HG03060 (cell line): ENCODE results near the gene CYSLTR1.
"Not testable (repeated sequence)": the region's sequence is repeated elsewhere in the genome, so short reads cannot be mapped to it uniquely, and the experiment has no call there.

Source experiments
- ATAC-seq: cut with Tn5 transposase; IDR thresholded peaks from one replicate; pipeline ENCODE4 v1.9.1; 2021; ENCODE audit warnings: low read depth, moderate number of reproducible peaks; ENCODE audit not compliant: unreplicated experiment

CYSLTR1 gene

GRCh38 chrX:78327370-78328086 lies at the start of gene CYSLTR1:
Gene CYSLTR1 (minus strand): TSS chrX:78327611. CDS start chrX:78273746, 53,865 bp downstream.
- ATAC-seq = peak; percentile 31

DNA sequence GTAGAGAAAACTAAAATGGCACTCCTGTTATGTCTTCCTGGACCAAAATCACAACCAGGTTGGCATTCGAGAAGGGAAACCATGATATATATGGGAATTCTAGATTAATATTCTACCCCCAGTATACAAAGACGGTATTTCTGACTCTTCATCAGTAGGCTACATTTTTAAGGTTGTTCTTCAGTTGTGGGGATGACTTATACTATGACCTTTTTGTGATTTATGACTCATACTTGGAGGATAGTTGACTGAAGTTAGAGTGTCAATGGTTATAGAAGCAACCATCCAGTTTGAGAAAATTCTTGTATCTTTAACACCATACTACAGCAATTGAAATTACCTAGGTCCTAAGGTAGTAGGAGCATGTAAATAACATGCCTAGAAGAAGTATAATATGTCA lies 49.8 kb upstream of the CYSLTR1 start:
- ATAC-seq = no peak

GRCh38 chrX:78375894-78376293 lies 48.5 kb upstream of the CYSLTR1 start:
- no peak for ATAC-seq

GRCh38 chrX:78366576-78366975 lies 39.2 kb upstream of the CYSLTR1 start:
- no peak for ATAC-seq

DNA sequence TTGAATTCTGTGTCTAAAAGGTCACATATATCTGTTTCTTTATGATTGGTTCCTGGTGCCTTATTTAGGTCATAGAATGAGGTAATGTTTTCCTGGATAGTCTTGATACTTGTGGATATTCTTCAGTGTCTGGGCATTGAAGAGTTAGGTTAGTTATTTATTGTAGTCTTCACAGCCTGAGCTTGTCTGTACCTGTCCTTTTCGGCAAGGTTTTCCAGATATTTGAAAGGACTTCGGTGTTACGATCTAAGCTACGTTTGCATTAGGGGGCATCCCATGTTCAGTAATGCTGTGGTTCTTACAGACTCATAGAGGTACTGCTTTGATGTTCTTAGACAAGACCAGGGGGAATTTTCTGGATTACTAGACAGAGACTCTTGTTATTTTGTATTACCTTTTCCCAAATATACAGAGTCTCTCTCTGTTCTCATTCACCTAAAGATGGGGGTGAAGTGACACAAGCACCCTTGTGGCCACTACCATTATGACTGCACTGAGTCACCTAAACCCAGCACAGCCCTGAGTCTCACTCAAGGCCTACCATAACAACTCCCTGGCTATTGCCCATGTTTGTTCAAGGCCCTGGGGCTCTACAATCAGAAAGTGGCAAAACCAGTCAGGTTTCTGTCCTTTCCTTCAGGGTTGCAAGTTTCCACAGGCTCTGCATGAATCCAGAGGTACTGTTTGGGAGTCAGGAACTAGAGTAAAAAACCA lies 30.1 kb upstream of the CYSLTR1 start:
- ATAC-seq = no peak

DNA sequence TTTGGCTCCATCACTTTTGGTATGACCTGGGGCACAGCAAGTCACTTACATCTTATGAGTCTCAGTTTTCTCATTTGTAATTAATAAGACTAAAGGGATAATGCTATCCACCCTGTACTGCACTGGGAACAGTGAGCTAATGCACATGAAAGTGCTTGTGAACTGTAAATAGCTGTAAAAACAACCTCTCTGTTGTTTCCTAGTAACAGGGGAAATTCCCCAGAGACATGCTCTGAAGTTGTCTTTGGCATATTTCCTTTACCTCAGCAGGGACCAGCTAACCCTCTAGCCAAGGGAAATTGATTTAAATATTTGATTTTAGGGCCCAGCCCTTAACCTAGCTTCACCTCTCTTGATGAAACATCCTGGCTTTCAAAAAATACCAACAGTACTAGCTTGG lies 6.1 kb upstream of the CYSLTR1 start:
- ATAC-seq = peak; percentile 72

GRCh38 chrX:78331708-78332107 lies 4.3 kb upstream of the CYSLTR1 start:
- no peak for ATAC-seq

- no peak for ATAC-seq
Observed at GRCh38 chrX:78330540-78330939, 3.1 kb upstream of the CYSLTR1 start.

- no peak for ATAC-seq
Observed at GRCh38 chrX:78330068-78330467, 2.7 kb upstream of the CYSLTR1 start.

- no peak for ATAC-seq
Observed at GRCh38 chrX:78329486-78329885, 2.1 kb upstream of the CYSLTR1 start.

DNA sequence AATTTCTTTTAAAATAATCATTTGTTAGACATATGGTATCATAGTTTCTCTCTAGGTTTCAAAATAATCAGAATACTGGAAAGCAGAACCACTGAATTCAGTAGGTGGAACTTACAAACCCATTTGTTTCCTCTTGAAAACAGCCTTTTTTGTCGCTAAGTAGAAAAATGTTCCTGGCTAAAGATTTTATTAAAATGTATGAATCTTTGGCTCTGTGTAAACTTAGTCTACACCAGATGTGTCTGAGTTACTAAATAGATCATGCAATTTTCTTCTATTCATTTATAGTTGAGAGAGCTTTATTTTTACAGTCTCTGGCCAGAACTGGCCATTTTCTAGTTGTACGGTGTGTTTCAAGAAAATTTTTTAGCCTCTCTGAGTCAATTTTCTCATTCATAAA lies 1.0 kb downstream of the CYSLTR1 start:
- ATAC-seq = no peak

GRCh38 chrX:78322863-78323262 lies 4.5 kb downstream of the CYSLTR1 start:
- ATAC-seq = no peak

GRCh38 chrX:78321809-78322208 lies 5.6 kb downstream of the CYSLTR1 start:
- peak; percentile 92 for ATAC-seq

GRCh38 chrX:78316265-78316664 lies 11.1 kb downstream of the CYSLTR1 start:
- no peak for ATAC-seq

- no peak for ATAC-seq
Observed at GRCh38 chrX:78315745-78316144, 11.7 kb downstream of the CYSLTR1 start.

DNA sequence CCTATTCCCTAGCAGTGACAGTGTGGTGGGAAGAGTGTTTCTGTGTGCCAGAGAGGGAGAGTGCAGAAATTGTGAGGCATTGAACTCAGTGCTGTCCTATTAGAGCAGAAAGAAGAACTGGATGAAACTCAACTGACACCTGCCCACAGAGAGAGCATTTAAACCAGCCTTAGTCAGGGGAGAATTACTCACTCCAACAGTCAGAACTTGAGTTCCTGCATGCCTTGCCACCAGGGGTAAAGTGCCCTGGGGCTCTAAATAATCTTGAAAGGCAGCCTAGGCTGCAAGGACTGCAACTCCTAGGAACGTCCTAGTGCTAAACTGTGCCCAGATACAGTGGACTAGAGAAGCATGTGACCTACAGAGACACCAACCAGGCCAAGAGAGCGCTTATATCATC lies 12.8 kb downstream of the CYSLTR1 start:
- ATAC-seq = peak; percentile 63

DNA sequence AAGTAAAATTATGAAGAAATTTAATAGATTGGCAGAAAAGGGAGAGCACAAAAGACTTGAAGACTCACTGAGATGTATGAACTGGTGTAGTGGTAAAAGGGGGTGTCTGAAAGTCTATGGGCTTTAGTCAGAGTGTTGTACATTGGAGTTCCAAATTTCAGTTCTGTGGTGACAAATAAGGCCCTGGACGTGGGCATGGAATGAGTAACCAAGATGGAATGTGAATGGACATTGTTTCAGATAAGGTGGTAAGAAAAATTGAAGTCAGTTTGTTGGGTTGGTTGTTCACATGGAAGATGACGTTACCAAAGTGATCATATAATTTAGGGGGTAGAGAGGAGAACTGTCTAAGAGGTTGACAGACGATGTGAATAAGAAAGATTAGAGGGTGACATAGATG lies 13.9 kb downstream of the CYSLTR1 start:
- no peak for ATAC-seq

DNA sequence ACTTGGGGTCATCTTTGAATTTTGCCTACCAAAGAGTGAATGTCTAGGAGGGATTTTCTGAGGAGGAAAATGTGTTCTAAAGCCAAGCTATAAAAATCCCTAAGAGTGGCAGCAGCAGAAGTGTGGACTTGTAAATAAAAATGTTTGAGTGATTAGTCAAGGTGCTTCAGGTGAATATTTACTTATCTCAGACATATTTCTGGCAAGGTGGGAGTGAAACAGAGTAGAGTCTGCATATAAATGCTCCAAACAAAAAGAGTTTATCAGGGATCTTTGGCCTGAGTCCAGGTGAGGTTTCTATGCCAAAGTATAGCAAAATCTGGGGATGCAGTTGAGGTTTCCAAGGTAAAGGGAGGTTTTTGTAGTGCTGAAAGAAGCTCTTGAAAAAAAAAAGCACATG lies 19.7 kb downstream of the CYSLTR1 start:
- no peak for ATAC-seq

- ATAC-seq = no peak
Observed at GRCh38 chrX:78303086-78303485, 24.3 kb downstream of the CYSLTR1 start.

DNA sequence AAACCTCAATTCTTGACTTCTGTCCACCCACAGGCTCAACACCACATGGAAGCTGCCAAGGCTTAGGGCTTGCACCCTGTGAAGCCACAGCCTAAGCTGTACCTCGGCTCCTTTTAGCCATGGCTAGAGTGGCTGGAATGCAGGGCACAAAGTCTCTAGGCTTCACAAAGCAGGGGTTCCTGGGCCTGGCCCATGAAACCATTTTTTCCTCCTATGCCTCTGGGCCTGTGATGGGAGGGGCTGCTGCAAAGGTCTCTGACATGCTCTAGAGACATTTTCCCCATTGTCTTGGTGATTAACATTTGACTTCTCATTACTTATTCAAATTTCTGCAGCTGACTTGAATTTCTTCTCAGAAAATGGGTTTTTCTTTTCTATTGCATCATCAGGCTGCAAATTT lies 26.5 kb downstream of the CYSLTR1 start:
- ATAC-seq = not testable (repeated sequence)

- ATAC-seq = no peak
Observed at GRCh38 chrX:78283511-78283910, 43.9 kb downstream of the CYSLTR1 start.

- no peak for ATAC-seq
Observed at GRCh38 chrX:78237127-78237526, 90.3 kb downstream of the CYSLTR1 start.
